ENCODE results near the gene RPN1.

DNA sequence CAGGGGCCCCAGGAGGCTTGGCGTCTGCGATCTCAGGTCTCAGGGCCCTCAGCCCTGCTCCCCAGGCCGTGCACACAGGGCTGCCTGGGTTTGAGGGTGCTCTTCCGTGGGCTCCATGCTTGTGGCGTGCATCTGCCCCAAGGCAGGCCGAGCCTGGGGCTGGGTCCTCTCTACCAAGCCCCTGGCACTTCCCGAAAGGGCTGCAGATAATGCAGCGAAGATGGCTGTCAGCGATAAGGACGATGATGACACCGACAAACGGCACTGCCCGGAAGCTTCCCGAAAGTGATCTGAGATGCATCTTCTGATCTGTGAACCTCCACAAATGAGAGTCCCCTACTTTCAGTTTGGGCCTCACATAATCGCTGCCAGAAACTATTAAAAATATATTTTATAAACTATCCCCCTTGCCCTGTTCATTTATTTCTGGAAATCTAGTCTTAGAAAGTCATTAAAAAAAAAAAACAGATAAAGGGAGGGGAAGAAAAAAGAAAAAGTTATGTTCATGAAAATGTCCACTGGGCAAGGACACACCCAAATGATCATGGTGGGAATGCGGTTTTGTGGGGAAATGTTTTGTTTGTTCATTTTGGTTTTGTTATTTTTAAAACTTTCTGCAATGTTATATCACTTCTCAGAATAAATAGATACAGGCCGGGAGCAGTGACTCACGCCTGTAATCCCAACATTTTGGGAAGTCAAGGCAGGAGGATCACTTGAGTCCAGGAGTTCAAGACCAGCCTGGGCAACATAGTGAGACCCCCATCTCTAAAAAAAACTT is 51.5 kb downstream of the RPN1 start:
- TF ChIP-seq, protein P1, sequence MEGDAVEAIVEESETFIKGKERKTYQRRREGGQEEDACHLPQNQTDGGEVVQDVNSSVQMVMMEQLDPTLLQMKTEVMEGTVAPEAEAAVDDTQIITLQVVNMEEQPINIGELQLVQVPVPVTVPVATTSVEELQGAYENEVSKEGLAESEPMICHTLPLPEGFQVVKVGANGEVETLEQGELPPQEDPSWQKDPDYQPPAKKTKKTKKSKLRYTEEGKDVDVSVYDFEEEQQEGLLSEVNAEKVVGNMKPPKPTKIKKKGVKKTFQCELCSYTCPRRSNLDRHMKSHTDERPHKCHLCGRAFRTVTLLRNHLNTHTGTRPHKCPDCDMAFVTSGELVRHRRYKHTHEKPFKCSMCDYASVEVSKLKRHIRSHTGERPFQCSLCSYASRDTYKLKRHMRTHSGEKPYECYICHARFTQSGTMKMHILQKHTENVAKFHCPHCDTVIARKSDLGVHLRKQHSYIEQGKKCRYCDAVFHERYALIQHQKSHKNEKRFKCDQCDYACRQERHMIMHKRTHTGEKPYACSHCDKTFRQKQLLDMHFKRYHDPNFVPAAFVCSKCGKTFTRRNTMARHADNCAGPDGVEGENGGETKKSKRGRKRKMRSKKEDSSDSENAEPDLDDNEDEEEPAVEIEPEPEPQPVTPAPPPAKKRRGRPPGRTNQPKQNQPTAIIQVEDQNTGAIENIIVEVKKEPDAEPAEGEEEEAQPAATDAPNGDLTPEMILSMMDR (IDR thresholded peaks at IDR 0.05; ENCODE audit: low read depth, low read length, missing input control): no peak
- TF ChIP-seq RXRA (IDR thresholded peaks at IDR 0.05) (no peak), RAD21 (IDR thresholded peaks at IDR 0.05) (no peak), YY1 (IDR thresholded peaks at IDR 0.05) (no peak), EGR1 (IDR thresholded peaks at IDR 0.05; ENCODE audit: low read depth in 2 of 2) (no peak), JUND (IDR thresholded peaks at IDR 0.05) (no peak), SP1 (IDR thresholded peaks at IDR 0.05) (no peak), GABPA (IDR thresholded peaks at IDR 0.05 in 1 of 2, conservative IDR thresholded peaks at IDR 0.05 in 1 of 2) (no peak), FOXA2 (IDR thresholded peaks at IDR 0.05) (no peak), TAF1 (conservative IDR thresholded peaks at IDR 0.05) (no peak)
- TF ChIP-seq, protein P2, sequence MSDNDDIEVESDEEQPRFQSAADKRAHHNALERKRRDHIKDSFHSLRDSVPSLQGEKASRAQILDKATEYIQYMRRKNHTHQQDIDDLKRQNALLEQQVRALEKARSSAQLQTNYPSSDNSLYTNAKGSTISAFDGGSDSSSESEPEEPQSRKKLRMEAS (IDR thresholded peaks at IDR 0.05): no peak
- TF ChIP-seq, protein P3, sequence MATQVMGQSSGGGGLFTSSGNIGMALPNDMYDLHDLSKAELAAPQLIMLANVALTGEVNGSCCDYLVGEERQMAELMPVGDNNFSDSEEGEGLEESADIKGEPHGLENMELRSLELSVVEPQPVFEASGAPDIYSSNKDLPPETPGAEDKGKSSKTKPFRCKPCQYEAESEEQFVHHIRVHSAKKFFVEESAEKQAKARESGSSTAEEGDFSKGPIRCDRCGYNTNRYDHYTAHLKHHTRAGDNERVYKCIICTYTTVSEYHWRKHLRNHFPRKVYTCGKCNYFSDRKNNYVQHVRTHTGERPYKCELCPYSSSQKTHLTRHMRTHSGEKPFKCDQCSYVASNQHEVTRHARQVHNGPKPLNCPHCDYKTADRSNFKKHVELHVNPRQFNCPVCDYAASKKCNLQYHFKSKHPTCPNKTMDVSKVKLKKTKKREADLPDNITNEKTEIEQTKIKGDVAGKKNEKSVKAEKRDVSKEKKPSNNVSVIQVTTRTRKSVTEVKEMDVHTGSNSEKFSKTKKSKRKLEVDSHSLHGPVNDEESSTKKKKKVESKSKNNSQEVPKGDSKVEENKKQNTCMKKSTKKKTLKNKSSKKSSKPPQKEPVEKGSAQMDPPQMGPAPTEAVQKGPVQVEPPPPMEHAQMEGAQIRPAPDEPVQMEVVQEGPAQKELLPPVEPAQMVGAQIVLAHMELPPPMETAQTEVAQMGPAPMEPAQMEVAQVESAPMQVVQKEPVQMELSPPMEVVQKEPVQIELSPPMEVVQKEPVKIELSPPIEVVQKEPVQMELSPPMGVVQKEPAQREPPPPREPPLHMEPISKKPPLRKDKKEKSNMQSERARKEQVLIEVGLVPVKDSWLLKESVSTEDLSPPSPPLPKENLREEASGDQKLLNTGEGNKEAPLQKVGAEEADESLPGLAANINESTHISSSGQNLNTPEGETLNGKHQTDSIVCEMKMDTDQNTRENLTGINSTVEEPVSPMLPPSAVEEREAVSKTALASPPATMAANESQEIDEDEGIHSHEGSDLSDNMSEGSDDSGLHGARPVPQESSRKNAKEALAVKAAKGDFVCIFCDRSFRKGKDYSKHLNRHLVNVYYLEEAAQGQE (IDR thresholded peaks at IDR 0.05): no peak
- TF ChIP-seq, protein P4, sequence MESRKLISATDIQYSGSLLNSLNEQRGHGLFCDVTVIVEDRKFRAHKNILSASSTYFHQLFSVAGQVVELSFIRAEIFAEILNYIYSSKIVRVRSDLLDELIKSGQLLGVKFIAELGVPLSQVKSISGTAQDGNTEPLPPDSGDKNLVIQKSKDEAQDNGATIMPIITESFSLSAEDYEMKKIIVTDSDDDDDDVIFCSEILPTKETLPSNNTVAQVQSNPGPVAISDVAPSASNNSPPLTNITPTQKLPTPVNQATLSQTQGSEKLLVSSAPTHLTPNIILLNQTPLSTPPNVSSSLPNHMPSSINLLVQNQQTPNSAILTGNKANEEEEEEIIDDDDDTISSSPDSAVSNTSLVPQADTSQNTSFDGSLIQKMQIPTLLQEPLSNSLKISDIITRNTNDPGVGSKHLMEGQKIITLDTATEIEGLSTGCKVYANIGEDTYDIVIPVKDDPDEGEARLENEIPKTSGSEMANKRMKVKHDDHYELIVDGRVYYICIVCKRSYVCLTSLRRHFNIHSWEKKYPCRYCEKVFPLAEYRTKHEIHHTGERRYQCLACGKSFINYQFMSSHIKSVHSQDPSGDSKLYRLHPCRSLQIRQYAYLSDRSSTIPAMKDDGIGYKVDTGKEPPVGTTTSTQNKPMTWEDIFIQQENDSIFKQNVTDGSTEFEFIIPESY (IDR thresholded peaks at IDR 0.05): no peak
- TF ChIP-seq, protein P5, sequence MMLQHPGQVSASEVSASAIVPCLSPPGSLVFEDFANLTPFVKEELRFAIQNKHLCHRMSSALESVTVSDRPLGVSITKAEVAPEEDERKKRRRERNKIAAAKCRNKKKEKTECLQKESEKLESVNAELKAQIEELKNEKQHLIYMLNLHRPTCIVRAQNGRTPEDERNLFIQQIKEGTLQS (IDR thresholded peaks at IDR 0.05): no peak
